WTC11 (cell line): ENCODE data around the gene PDK3. TPM values are rescaled to one million over a fixed set of nuclear protein-coding genes. Genes with fewer than 3 reads are reported as not detected.

Experiments used
- ATAC-seq: fragments of 200-7000 bp; cut with Tn5 transposase; 2 replicates; pipeline ENCODE4 v1.10.0; 2021; ENCODE audit warnings: mild to moderate bottlenecking, moderate library complexity
- CTCF ChIA-PET: fragments of 300-600 bp; sonication (Branson Sonifier 250); formaldehyde crosslinking; loops from one replicate; lab custom pipeline; 2021; ENCODE audit warnings: antibody characterized with exemption; lab: Charles Lee
- POLR2A ChIA-PET: fragments of 350-600 bp; sonication (Branson Sonifier 250); formaldehyde crosslinking; loops from one replicate; lab custom pipeline; 2021; ENCODE audit warnings: antibody characterized with exemption; lab: Charles Lee
- DNase-seq: peaks from one replicate; pipeline ENCODE4 v3.0.0; 2021; ENCODE audit warnings: low spot score
- H3K27ac Mint-ChIP-seq: 2 replicates; pipeline ENCODE4 v1.8.0; 2021; ENCODE audit warnings: mixed read lengths
- H3K27me3 Mint-ChIP-seq: 2 replicates; pipeline ENCODE4 v1.8.0; 2021; ENCODE audit warnings: low read depth, mild to moderate bottlenecking, moderate library complexity, mixed read lengths
- H3K36me3 Mint-ChIP-seq: 2 replicates; pipeline ENCODE4 v1.8.0; 2021; ENCODE audit warnings: mixed read lengths
- H3K4me1 Mint-ChIP-seq: 2 replicates; pipeline ENCODE4 v1.8.0; 2022; ENCODE audit warnings: mixed read lengths
- H3K4me3 Mint-ChIP-seq: 2 replicates; pipeline ENCODE4 v1.8.0; 2021; ENCODE audit warnings: mild to moderate bottlenecking, moderate library complexity, mixed read lengths
- H3K9me3 Mint-ChIP-seq: 2 replicates; pipeline ENCODE4 v1.8.0; 2021; ENCODE audit warnings: mixed read lengths
- ELF4 ChIP-seq: sonication (generic); formaldehyde crosslinking; IDR thresholded peaks from 2 replicates; pipeline ENCODE4 v1.8.1; 2022; ENCODE audit warnings: low read depth, mild to moderate bottlenecking, moderate library complexity, missing genetic modification reagents
- ERG ChIP-seq: fragments of 250-450 bp; sonication (Bioruptor Pico); IDR thresholded peaks from 2 replicates; pipeline ENCODE4 v1.8.0; 2021; ENCODE audit warnings: mild to moderate bottlenecking
- FOXP4 ChIP-seq: sonication (generic); formaldehyde crosslinking; IDR thresholded peaks from 2 replicates; pipeline ENCODE4 v1.8.0; 2022; ENCODE audit warnings: mild to moderate bottlenecking, missing genetic modification reagents
- GABPB1 ChIP-seq: sonication (generic); formaldehyde crosslinking; IDR thresholded peaks from 2 replicates; pipeline ENCODE4 v1.8.1; 2023; ENCODE audit warnings: mild to moderate bottlenecking, missing genetic modification reagents
- HMGA2 ChIP-seq: fragments of 250-450 bp; sonication (Bioruptor Pico); IDR thresholded peaks from 2 replicates; pipeline ENCODE4 v1.4.0; 2021; ENCODE audit warnings: mild to moderate bottlenecking, moderate library complexity
- IRF2 ChIP-seq: sonication (generic); formaldehyde crosslinking; IDR thresholded peaks from 2 replicates; pipeline ENCODE4 v1.8.0; 2022; ENCODE audit warnings: low read depth, missing genetic modification reagents, borderline replicate concordance
- JAZF1 ChIP-seq: fragments of 250-450 bp; sonication (Bioruptor Pico); IDR thresholded peaks from 2 replicates; pipeline ENCODE4 v1.9.0; 2021; ENCODE audit warnings: moderate library complexity, mild to moderate bottlenecking, inconsistent platforms
- MAX ChIP-seq: sonication (generic); formaldehyde crosslinking; IDR thresholded peaks from 2 replicates; pipeline ENCODE4 v1.8.0; 2022; ENCODE audit warnings: mild to moderate bottlenecking, missing genetic modification reagents
- NR2C2 ChIP-seq: sonication (generic); formaldehyde crosslinking; IDR thresholded peaks from 2 replicates; pipeline ENCODE4 v1.8.0; 2022; ENCODE audit warnings: mild to moderate bottlenecking, missing genetic modification reagents
- NR3C1 ChIP-seq: sonication (generic); formaldehyde crosslinking; conservative IDR thresholded peaks from 2 replicates; pipeline ENCODE4 v1.8.1; 2023; ENCODE audit warnings: low read depth, mild to moderate bottlenecking, missing genetic modification reagents
- RORB ChIP-seq: fragments of 250-450 bp; sonication (Bioruptor Pico); IDR thresholded peaks from 2 replicates; pipeline ENCODE4 v1.9.0; 2021; ENCODE audit warnings: mild to moderate bottlenecking
- TCF7 ChIP-seq: sonication (generic); formaldehyde crosslinking; IDR thresholded peaks from 2 replicates; pipeline ENCODE4 v1.8.0; 2022; ENCODE audit warnings: mild to moderate bottlenecking, low read depth, missing genetic modification reagents, moderate library complexity
- USF2 ChIP-seq: sonication (generic); formaldehyde crosslinking; IDR thresholded peaks from 2 replicates; pipeline ENCODE4 v1.8.1; 2023; ENCODE audit warnings: mild to moderate bottlenecking, missing genetic modification reagents, moderate library complexity
- ZNF121 ChIP-seq: sonication (generic); formaldehyde crosslinking; IDR thresholded peaks from 2 replicates; pipeline ENCODE4 v1.8.0; 2023; ENCODE audit warnings: missing genetic modification reagents
- ZSCAN18 ChIP-seq: fragments of 250-450 bp; sonication (Bioruptor Pico); IDR thresholded peaks from 2 replicates; pipeline ENCODE4 v2.1.2; 2022; ENCODE audit warnings: mild to moderate bottlenecking, moderate library complexity
- total RNA-seq: library from RNA; stranded (reverse); gene quantifications from 3 replicates; pipeline ENCODE4 v1.2.3, GENCODE V29; 2021
- TF ChIP-seq, protein P1 (sequence below): sonication (generic); formaldehyde crosslinking; IDR thresholded peaks from 2 replicates; pipeline ENCODE4 v1.8.0; 2022; ENCODE audit warnings: missing genetic modification reagents
- TF ChIP-seq, protein P2 (sequence below): fragments of 250-450 bp; sonication (Bioruptor Pico); IDR thresholded peaks from 2 replicates; pipeline ENCODE4 v1.9.0; 2021; ENCODE audit warnings: moderate library complexity, mild to moderate bottlenecking, inconsistent platforms, borderline replicate concordance

Gene PDK3
- total RNA-seq, 1 experiment from 2014 or later, result 34.4 TPM

- TF ChIP-seq USF2 (CRISPR knock-in tag) (no peak), RORB (CRISPR knock-in tag) (no peak), ZSCAN18 (no peak), MAX (CRISPR knock-in tag) (no peak), ZNF121 (CRISPR knock-in tag) (no peak)
- TF ChIP-seq, protein P1, sequence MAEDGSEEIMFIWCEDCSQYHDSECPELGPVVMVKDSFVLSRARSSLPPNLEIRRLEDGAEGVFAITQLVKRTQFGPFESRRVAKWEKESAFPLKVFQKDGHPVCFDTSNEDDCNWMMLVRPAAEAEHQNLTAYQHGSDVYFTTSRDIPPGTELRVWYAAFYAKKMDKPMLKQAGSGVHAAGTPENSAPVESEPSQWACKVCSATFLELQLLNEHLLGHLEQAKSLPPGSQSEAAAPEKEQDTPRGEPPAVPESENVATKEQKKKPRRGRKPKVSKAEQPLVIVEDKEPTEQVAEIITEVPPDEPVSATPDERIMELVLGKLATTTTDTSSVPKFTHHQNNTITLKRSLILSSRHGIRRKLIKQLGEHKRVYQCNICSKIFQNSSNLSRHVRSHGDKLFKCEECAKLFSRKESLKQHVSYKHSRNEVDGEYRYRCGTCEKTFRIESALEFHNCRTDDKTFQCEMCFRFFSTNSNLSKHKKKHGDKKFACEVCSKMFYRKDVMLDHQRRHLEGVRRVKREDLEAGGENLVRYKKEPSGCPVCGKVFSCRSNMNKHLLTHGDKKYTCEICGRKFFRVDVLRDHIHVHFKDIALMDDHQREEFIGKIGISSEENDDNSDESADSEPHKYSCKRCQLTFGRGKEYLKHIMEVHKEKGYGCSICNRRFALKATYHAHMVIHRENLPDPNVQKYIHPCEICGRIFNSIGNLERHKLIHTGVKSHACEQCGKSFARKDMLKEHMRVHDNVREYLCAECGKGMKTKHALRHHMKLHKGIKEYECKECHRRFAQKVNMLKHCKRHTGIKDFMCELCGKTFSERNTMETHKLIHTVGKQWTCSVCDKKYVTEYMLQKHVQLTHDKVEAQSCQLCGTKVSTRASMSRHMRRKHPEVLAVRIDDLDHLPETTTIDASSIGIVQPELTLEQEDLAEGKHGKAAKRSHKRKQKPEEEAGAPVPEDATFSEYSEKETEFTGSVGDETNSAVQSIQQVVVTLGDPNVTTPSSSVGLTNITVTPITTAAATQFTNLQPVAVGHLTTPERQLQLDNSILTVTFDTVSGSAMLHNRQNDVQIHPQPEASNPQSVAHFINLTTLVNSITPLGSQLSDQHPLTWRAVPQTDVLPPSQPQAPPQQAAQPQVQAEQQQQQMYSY (CRISPR knock-in tag), result no peak
- TF ChIP-seq, all 79 proteins: peak for 0
These were observed 63.5 kb downstream of the PDK3 start (continued) for GRCh38 chrX:24528605-24529004.

- H3K4me3 Mint-ChIP-seq, result no peak overlapping the region
- H3K36me3 Mint-ChIP-seq, result peaks cover 23% of the 10 kb centered on the region
- H3K27ac Mint-ChIP-seq, result no peak overlapping the region
- TF ChIP-seq ELF4 (no peak), IRF2 (CRISPR knock-in tag) (no peak), HMGA2 (CRISPR knock-in tag) (no peak), GABPB1 (CRISPR knock-in tag) (no peak)
- POLR2A ChIA-PET, result no interaction called here
- H3K9me3 Mint-ChIP-seq, result no peaks in the 10 kb centered on the region
- ATAC-seq, result no peak
- H3K4me1 Mint-ChIP-seq, result no peaks in the 10 kb centered on the region
- no peaks in the 10 kb centered on the region for H3K27me3 Mint-ChIP-seq
- DNase-seq, result no peak
- CTCF ChIA-PET, result interaction anchor here (1.5 kb wide), 1 partner anchor 165 kb away, joined by 3 read pairs; no protein-coding TSS in a partner anchor
These were observed 71.5 kb downstream of the PDK3 start for GRCh38 chrX:24536551-24536950.

DNA sequence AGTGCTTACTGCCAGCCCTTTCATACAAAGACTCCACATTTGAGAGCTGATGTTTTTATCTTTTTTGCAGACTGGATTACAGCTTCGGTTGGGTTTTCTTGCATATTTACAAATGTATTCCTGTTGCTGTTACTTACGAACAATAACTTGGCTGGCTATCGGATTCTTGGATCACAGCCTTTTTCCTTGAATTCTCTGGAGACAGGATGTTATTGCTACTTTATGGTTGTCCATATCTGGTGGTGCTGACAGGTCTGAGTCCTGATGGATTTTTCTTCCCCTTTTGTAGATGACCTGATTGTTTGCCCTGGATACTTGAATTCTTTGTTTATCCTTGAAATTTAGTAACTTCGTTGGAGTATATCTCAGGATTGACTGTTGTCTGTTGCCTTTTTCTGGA lies 77.7 kb downstream of the PDK3 start:
- ChIA-PET CTCF (no interaction called here), POLR2A (no interaction called here)
- H3K27ac Mint-ChIP-seq, result no peak overlapping the region
- H3K4me1 Mint-ChIP-seq, result peaks cover 13% of the 10 kb centered on the region
- H3K4me3 Mint-ChIP-seq, result no peak overlapping the region
- no peaks in the 10 kb centered on the region for H3K9me3 Mint-ChIP-seq
- TF ChIP-seq ERG (no peak), TCF7 (CRISPR knock-in tag) (no peak), JAZF1 (CRISPR knock-in tag) (no peak), NR3C1 (CRISPR knock-in tag) (no peak), FOXP4 (CRISPR knock-in tag) (no peak), NR2C2 (CRISPR knock-in tag) (no peak)
- TF ChIP-seq, protein P2, sequence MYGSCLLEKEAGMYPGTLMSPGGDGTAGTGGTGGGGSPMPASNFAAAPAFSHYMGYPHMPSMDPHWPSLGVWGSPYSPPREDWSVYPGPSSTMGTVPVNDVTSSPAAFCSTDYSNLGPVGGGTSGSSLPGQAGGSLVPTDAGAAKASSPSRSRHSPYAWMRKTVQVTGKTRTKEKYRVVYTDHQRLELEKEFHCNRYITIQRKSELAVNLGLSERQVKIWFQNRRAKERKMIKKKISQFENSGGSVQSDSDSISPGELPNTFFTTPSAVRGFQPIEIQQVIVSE, result no peak
- DNase-seq (no peak), ATAC-seq (no peak)
- peaks cover 9% of the 10 kb centered on the region for H3K36me3 Mint-ChIP-seq
- H3K27me3 Mint-ChIP-seq, result no peaks in the 10 kb centered on the region
